ENCODE results near the gene OBP2A.

- TF ChIP-seq EZH2 (IDR thresholded peaks at IDR 0.05; ENCODE audit: borderline replicate concordance, insufficient read depth, low read depth, low read length, poor library complexity, severe bottlenecking) = no peak
- no peak for TF ChIP-seq CTCF (IDR thresholded peaks at IDR 0.05)
These were observed 22.1 kb downstream of the OBP2A start for GRCh38 chr9:135568026-135568425.
